Gastrocnemius medialis (tissue), 4 donors: ENCODE results near the gene ONECUT2. TPM values are rescaled to one million over a fixed set of nuclear protein-coding genes. Genes with fewer than 3 reads are reported as not detected.
"Not testable (repeated sequence)": the region's sequence is repeated elsewhere in the genome, so short reads cannot be mapped to it uniquely, and the experiment has no call there.

Source experiments
- ATAC-seq, 2 donors: fragments of 150-250 bp; one replicate each; pipeline ENCODE4 v1.9.1; 2016
- DNase-seq, 2 donors: peaks; one replicate each; pipeline ENCODE4 v3.0.0-alpha.2; 2019
- H3K27ac ChIP-seq, 4 donors: fragments of 200-600 bp; sonication (generic); 1 replicate in 1 of 4; 2 replicates in 3 of 4; pipeline ENCODE4 v1.5.1; 2016 to 2018; ENCODE audit warnings: mild to moderate bottlenecking in 2 of 4, moderate library complexity in 1 of 4
- H3K27me3 ChIP-seq, 3 donors: fragments of 200-600 bp; sonication (generic) in 2 of 3; 1 replicate in 1 of 3; 2 replicates in 2 of 3; pipeline versions ENCODE4 v1.5.1 to v1.6.0; 2016 to 2019; ENCODE audit warnings: mild to moderate bottlenecking in 1 of 3, moderate library complexity in 1 of 3
- H3K36me3 ChIP-seq, 2 donors: fragments of 200-600 bp; sonication (generic) in 1 of 2; one replicate each; pipeline ENCODE4 v1.5.1; 2017 to 2018
- H3K4me1 ChIP-seq, 2 donors: fragments of 200-600 bp; sonication (generic) in 1 of 2; one replicate each; pipeline ENCODE4 v1.5.1; 2016 to 2017; ENCODE audit warnings: mild to moderate bottlenecking in 2 of 2
- H3K4me3 ChIP-seq, 4 donors: fragments of 200-600 bp; sonication (generic) in 3 of 4; 1 replicate in 1 of 4; 2 replicates in 3 of 4; pipeline ENCODE4 v1.5.1; 2016 to 2019; ENCODE audit warnings: mild to moderate bottlenecking in 2 of 4
- H3K9me3 ChIP-seq, 3 donors: fragments of 200-600 bp; sonication (generic) in 2 of 3; 1 replicate in 1 of 3; 2 replicates in 2 of 3; pipeline ENCODE4 v1.5.1; 2016 to 2019
- POLR2A ChIP-seq, 2 donors: fragments of 450-650 bp; IDR thresholded peaks; one replicate each; pipeline ENCODE4 v1.6.1; 2017; ENCODE audit warnings: antibody characterized with exemption in 2 of 2, mild to moderate bottlenecking in 2 of 2, moderate library complexity in 2 of 2
- in situ Hi-C, 4 donors: fragments of 200-750 bp; cut with MboI; loops; one replicate each; pipeline versions ENCODE4 v1.15.0 to v1.8.0; 2017; ENCODE audit warnings: low sequenced_read_pairs in 4 of 4
- intact Hi-C: fragments of 100-400 bp; cut with DNase I; formaldehyde crosslinking; loops from one replicate; pipeline ENCODE4 v1.15.1; 2023; ENCODE audit warnings: low total_unique reads
- total RNA-seq, 4 donors: library from RNA; depleted of rRNA; stranded (reverse); fragments of >200 nt; gene quantifications; one replicate each; pipeline versions ENCODE4 v1.1.0 to v1.2.3, GENCODE V29; 2016
- TF ChIP-seq, protein P1 (sequence below), 5 experiments: fragments of 450-650 bp in 3 of 5; fragments of 200-600 bp in 2 of 5; sonication (generic) in 2 of 5; IDR thresholded peaks in 4 of 5; conservative IDR thresholded peaks in 1 of 5; 1 replicate in 4 of 5; 2 replicates in 1 of 5; pipeline ENCODE4 v1.5.1; 2016 to 2019; ENCODE audit warnings: antibody characterized with exemption in 5 of 5, mild to moderate bottlenecking in 3 of 5, moderate library complexity in 3 of 5

Gene ONECUT2
- total RNA-seq, 4 donors from 2014 or later = under 0.01 to 0.15 (median 0.04) TPM; not detected in 1

DNA sequence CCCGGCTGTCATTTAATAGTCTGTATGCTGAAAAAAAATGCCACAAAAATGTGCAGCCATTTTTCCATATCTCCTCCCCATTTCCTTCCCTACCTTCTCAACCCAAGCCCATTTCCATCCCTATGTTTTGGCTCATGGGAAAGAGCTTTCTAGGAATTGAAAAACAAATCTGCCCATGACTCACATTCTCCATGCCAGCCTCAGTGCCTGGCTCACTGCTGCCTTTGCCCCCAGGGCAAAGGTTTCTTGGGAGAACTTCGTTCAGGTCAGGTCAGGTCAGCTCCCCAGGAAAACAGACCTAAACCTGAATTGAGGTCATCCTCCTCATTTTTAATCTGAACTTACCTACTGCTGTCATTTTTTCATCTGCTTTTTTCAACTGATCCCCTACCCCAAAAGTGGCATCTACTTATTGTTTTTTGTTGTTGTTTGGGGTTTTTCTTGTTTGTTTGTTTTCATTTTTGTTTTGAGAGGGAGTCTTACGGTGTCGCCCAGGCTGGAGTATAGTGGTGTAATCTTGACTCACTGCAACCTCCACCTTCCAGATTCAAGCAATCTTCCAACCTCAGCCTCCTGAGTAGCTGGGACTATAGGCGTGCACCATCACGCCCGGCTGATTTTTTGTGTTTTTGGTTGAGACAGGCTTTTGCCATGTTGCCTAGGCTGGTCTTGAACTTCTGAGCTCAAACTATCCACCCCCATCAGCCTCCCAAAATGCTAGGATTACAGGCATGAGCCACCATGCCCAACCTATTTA, 84.7 kb downstream of the ONECUT2 start:
- DNase-seq (no peak), ATAC-seq (no peak)
- intact Hi-C loops = no loop called here
- Histone ChIP-seq H3K27ac (no peak overlapping the region), H3K4me3 (no peak overlapping the region), H3K36me3 (no peaks in the 10 kb centered on the region), H3K9me3 (peaks cover 0 to 2% (median 0%) of the 10 kb centered on the region in 3 donors), H3K27me3 (no peaks in the 10 kb centered on the region), H3K4me1 (no peaks in the 10 kb centered on the region)
- in situ Hi-C loops = no loop called here
- TF ChIP-seq POLR2A (IDR thresholded peaks at IDR 0.05) = no peak
- TF ChIP-seq, protein P1, sequence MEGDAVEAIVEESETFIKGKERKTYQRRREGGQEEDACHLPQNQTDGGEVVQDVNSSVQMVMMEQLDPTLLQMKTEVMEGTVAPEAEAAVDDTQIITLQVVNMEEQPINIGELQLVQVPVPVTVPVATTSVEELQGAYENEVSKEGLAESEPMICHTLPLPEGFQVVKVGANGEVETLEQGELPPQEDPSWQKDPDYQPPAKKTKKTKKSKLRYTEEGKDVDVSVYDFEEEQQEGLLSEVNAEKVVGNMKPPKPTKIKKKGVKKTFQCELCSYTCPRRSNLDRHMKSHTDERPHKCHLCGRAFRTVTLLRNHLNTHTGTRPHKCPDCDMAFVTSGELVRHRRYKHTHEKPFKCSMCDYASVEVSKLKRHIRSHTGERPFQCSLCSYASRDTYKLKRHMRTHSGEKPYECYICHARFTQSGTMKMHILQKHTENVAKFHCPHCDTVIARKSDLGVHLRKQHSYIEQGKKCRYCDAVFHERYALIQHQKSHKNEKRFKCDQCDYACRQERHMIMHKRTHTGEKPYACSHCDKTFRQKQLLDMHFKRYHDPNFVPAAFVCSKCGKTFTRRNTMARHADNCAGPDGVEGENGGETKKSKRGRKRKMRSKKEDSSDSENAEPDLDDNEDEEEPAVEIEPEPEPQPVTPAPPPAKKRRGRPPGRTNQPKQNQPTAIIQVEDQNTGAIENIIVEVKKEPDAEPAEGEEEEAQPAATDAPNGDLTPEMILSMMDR (IDR thresholded peaks at IDR 0.05 in 4 of 5, conservative IDR thresholded peaks at IDR 0.05 in 1 of 5) = no peak

DNA sequence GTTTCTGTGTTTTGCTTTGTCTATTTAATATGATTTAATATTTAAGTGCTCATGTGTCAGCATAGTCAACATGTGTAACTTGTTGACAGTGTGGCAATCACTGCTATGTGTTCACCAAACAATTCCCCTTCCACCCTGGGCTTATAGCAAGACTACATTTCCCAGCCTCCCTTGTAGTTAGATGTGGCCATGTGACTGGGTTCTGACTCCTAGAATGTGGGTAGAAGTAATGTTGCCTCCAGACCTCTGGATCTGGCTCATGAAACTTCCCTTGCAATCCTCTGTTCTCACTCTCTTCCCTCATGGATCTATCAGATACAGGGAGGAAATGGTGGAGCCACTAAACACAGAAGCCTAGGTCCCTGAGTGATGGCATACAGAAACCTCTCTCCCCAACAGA, 87.2 kb downstream of the ONECUT2 start:
- ATAC-seq, H3K9me3 ChIP-seq, in situ Hi-C loops, intact Hi-C loops, H3K36me3 ChIP-seq, DNase-seq, H3K27ac ChIP-seq, H3K4me3 ChIP-seq, H3K4me1 ChIP-seq, H3K27me3 ChIP-seq: not testable (repeated sequence)

DNA sequence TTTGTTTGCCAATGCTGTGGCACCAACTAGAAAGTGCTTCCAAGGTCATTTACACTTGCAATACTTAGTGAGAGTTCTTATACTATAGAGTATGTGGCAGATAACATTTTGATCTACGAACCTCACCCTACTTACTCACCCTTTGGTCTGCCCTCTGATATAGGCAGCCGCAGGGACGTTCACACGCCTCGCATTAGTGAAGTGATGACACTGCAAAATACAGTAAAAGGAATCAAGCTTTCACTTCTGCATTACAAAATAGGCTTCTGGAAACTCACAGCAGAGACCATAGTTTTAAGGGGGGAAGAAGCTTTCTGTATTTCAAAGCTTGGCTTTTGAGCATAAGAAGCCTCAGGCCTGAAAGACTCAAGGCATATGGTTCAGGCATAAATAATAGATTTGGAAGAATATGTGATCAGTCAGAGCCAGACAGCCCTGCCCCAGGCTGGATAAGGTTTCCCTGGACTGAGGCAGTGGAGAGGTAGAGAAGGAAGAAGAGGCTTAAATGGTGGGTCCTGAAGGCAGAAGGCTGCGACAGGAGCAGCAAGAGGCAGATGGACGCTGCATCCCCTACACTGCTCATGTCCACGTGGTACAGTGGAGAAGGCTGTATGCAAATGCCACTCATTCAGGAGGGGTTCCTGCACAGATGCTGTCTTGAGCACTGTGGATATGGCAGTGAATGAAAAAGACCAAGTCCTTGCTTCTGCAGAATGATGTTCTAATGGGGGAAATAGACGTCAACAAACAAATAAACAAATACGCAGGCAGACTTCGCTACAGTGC, 88.2 kb downstream of the ONECUT2 start:
- Histone ChIP-seq H3K27ac (no peak overlapping the region), H3K27me3 (no peaks in the 10 kb centered on the region), H3K36me3 (no peaks in the 10 kb centered on the region), H3K4me1 (no peaks in the 10 kb centered on the region), H3K4me3 (no peak overlapping the region), H3K9me3 (no peaks in the 10 kb centered on the region)
- DNase-seq (no peak), ATAC-seq (no peak)
- in situ Hi-C loops (no loop called here), intact Hi-C loops (no loop called here)
- TF ChIP-seq, protein P1 (IDR thresholded peaks at IDR 0.05 in 4 of 5, conservative IDR thresholded peaks at IDR 0.05 in 1 of 5) = no peak

DNA sequence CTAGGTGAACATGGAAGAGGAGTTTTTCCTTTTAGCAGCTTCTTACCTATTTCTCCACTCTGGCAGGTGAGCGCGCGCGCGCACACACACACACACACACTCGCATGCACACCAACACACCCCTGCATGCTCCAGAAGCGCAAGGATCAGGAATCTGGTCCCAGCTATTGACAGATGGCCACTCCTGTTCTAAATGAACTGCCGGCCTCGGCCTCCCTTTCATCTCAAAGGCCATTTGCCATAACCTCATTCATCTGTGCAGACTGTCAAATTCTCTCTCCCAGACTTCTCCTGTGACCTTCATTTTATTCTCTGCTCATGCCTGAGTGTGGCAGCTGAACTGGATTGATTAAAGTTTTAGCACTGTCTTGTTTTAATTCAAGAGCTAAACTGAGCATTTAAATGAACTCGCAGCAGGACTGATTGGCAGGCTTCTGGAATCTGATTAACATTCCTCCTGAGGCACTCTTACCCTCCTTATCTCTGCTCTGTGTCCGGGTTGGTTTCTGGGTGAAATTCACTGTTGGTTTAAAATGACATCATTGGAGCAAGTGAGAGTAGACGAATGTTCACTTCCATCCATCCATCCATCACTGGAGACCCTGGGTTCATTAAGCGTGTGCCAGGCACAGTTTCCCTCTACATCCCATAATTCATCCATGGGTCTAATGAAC, 92.5 kb downstream of the ONECUT2 start:
- Histone ChIP-seq H3K4me3 (no peak overlapping the region), H3K27ac (no peak overlapping the region), H3K36me3 (no peaks in the 10 kb centered on the region), H3K27me3 (no peaks in the 10 kb centered on the region), H3K4me1 (peaks cover under 1 to 1% of the 10 kb centered on the region in 2 donors), H3K9me3 (no peaks in the 10 kb centered on the region)
- no peak for TF ChIP-seq POLR2A (IDR thresholded peaks at IDR 0.05)
- TF ChIP-seq, protein P1 (IDR thresholded peaks at IDR 0.05 in 4 of 5, conservative IDR thresholded peaks at IDR 0.05 in 1 of 5) = no peak
- intact Hi-C loops (no loop called here), in situ Hi-C loops (no loop called here)
- ATAC-seq = no peak
- DNase-seq = no peak

DNA sequence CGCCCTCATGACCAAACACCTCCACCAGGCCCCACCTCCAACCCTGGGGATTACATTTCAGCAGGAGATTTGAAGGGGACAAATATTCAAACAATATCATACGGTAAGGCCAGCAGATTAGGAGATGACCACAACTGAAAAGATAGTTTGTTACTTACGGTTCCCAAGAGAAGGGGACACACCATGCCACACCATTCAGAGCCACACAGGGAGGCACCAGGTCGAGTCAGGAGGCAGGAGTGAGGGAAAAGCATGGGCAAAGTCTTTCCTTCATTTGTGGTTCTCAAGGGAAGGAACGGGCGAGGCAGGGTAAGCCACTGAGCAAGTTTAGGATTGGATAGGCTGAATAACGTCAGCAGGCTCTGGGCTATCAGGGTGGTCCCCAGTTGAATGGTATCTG, 94.0 kb downstream of the ONECUT2 start:
- H3K9me3 ChIP-seq = no peaks in the 10 kb centered on the region
- H3K36me3 ChIP-seq = no peaks in the 10 kb centered on the region
- no peak for TF ChIP-seq POLR2A (IDR thresholded peaks at IDR 0.05)
- TF ChIP-seq, protein P1 (IDR thresholded peaks at IDR 0.05 in 4 of 5, conservative IDR thresholded peaks at IDR 0.05 in 1 of 5) = no peak
- no peaks in the 10 kb centered on the region for H3K27me3 ChIP-seq
- intact Hi-C loops = no loop called here
- no peak for ATAC-seq
- no peak overlapping the region for H3K27ac ChIP-seq
- H3K4me1 ChIP-seq = peaks cover 14 to 15% of the 10 kb centered on the region in 2 donors
- in situ Hi-C loops = no loop called here
- DNase-seq = no peak
- no peak overlapping the region for H3K4me3 ChIP-seq
